T-helper 17 cell (primary cell): Measurements from ENCODE around the gene TRIM24. TPM values are rescaled to one million over a fixed set of nuclear protein-coding genes. Genes with fewer than 3 reads are reported as not detected.
"Not testable (repeated sequence)": the region's sequence is repeated elsewhere in the genome, so short reads cannot be mapped to it uniquely, and the experiment has no call there.

ENCODE experiments used
- ATAC-seq: fragments of 150-1000 bp; cut with Tn5 transposase; 2 replicates; pipeline ENCODE4 v1.10.0; 2021; ENCODE audit warnings: mild to moderate bottlenecking, moderate library complexity
- DNase-seq, 3 donors: peaks; one replicate each; pipeline versions ENCODE4 v3.0.0 to v3.0.0-alpha.2; 2020 to 2021
- H3K9me3 ChIP-seq: one replicate; pipeline ENCODE4 v1.7.0; 2013; ENCODE audit warnings: low read length, mild to moderate bottlenecking; ENCODE audit not compliant: control insufficient read depth, poor library complexity, severe bottlenecking
- H3K27ac Mint-ChIP-seq: one replicate; pipeline ENCODE4 v1.8.0; 2022; ENCODE audit warnings: mild to moderate bottlenecking, moderate library complexity, mixed read lengths
- H3K27me3 Mint-ChIP-seq: one replicate; pipeline ENCODE4 v1.8.0; 2022; ENCODE audit warnings: mixed read lengths
- H3K36me3 Mint-ChIP-seq: one replicate; pipeline ENCODE4 v1.8.0; 2022; ENCODE audit warnings: low read depth, mixed read lengths
- H3K4me1 Mint-ChIP-seq: one replicate; pipeline ENCODE4 v1.8.0; 2022; ENCODE audit warnings: mild to moderate bottlenecking, mixed read lengths
- H3K4me3 Mint-ChIP-seq: one replicate; pipeline ENCODE4 v1.8.0; 2022; ENCODE audit warnings: mild to moderate bottlenecking, moderate library complexity, mixed read lengths
- total RNA-seq, 4 donors: library from RNA in 2 of 4; stranded (reverse) in 2 of 4; gene quantifications; one replicate each; pipeline ENCODE4 v1.2.3 and lab custom pipeline; 2022 to 2026

Gene TRIM24
- total RNA-seq, 2 donors from 2014 or later = 14.3 to 16.6 TPM

GRCh38 chr7:138470391-138471157 lies 10.5 kb downstream of the TRIM24 start:
- H3K4me1 Mint-ChIP-seq = peaks cover 30% of the 10 kb centered on the region

GRCh38 chr7:138472292-138473079 lies 12.4 kb downstream of the TRIM24 start:
- H3K9me3 ChIP-seq = no peaks in the 10 kb centered on the region
- H3K36me3 Mint-ChIP-seq = peaks cover 3% of the 10 kb centered on the region
- H3K4me3 Mint-ChIP-seq = no peak overlapping the region
- DNase-seq = no peak
- no peak for ATAC-seq
- H3K27me3 Mint-ChIP-seq = no peaks in the 10 kb centered on the region
- peak overlapping the region; percentile 51 for H3K27ac Mint-ChIP-seq
- H3K4me1 Mint-ChIP-seq = peaks cover 35% of the 10 kb centered on the region

More at GRCh38 chr7:138470391-138471157, 10.5 kb downstream of the TRIM24 start:
- ATAC-seq (no peak), DNase-seq (no peak)
- Mint-ChIP-seq H3K27ac (no peak overlapping the region), H3K36me3 (peaks cover 3% of the 10 kb centered on the region), H3K27me3 (no peaks in the 10 kb centered on the region), H3K4me3 (no peak overlapping the region)
- no peaks in the 10 kb centered on the region for H3K9me3 ChIP-seq

- H3K4me1 Mint-ChIP-seq = peaks cover 40% of the 10 kb centered on the region
- DNase-seq (no peak), ATAC-seq (no peak)
- peak overlapping the region; percentile 59 for H3K27ac Mint-ChIP-seq
- no peaks in the 10 kb centered on the region for H3K27me3 Mint-ChIP-seq
- no peaks in the 10 kb centered on the region for H3K9me3 ChIP-seq
- H3K4me3 Mint-ChIP-seq = no peak overlapping the region
- no peaks in the 10 kb centered on the region for H3K36me3 Mint-ChIP-seq
Observed at GRCh38 chr7:138475377-138475776, 15.3 kb downstream of the TRIM24 start.

- H3K27me3 Mint-ChIP-seq = no peaks in the 10 kb centered on the region
- ATAC-seq (no peak), DNase-seq (no peak)
- no peak overlapping the region for H3K27ac Mint-ChIP-seq
- no peaks in the 10 kb centered on the region for H3K36me3 Mint-ChIP-seq
- H3K4me1 Mint-ChIP-seq = peaks cover 46% of the 10 kb centered on the region
- peak overlapping the region; percentile 21 for H3K4me3 Mint-ChIP-seq
- H3K9me3 ChIP-seq = no peaks in the 10 kb centered on the region
Observed at GRCh38 chr7:138477081-138477578, 17.1 kb downstream of the TRIM24 start.

- ATAC-seq = no peak
- H3K36me3 Mint-ChIP-seq = no peaks in the 10 kb centered on the region
- H3K27ac Mint-ChIP-seq = no peak overlapping the region
- H3K4me3 Mint-ChIP-seq = no peak overlapping the region
- DNase-seq = no peak
- peaks cover 42% of the 10 kb centered on the region for H3K4me1 Mint-ChIP-seq
- H3K27me3 Mint-ChIP-seq = no peaks in the 10 kb centered on the region
- no peaks in the 10 kb centered on the region for H3K9me3 ChIP-seq
Observed at GRCh38 chr7:138477581-138477980, 17.5 kb downstream of the TRIM24 start.

GRCh38 chr7:138478499-138478908 lies 18.4 kb downstream of the TRIM24 start:
- H3K36me3 Mint-ChIP-seq = no peaks in the 10 kb centered on the region
- no peaks in the 10 kb centered on the region for H3K9me3 ChIP-seq
- H3K4me3 Mint-ChIP-seq = no peak overlapping the region
- H3K27ac Mint-ChIP-seq = no peak overlapping the region
- H3K4me1 Mint-ChIP-seq = peaks cover 47% of the 10 kb centered on the region
- DNase-seq (no peak), ATAC-seq (no peak)
- H3K27me3 Mint-ChIP-seq = no peaks in the 10 kb centered on the region

GRCh38 chr7:138480527-138480926 lies 20.5 kb downstream of the TRIM24 start:
- Mint-ChIP-seq H3K4me3 (no peak overlapping the region), H3K27ac (peak overlapping the region; percentile 3), H3K27me3 (no peaks in the 10 kb centered on the region), H3K36me3 (no peaks in the 10 kb centered on the region), H3K4me1 (peaks cover 40% of the 10 kb centered on the region)
- no peaks in the 10 kb centered on the region for H3K9me3 ChIP-seq
- DNase-seq = no peak
- ATAC-seq = no peak

- Mint-ChIP-seq H3K4me3 (peak overlapping the region; percentile 70), H3K27me3 (no peaks in the 10 kb centered on the region), H3K36me3 (no peaks in the 10 kb centered on the region), H3K27ac (no peak overlapping the region), H3K4me1 (peaks cover 38% of the 10 kb centered on the region)
- ATAC-seq (no peak), DNase-seq (no peak)
- H3K9me3 ChIP-seq = no peaks in the 10 kb centered on the region
Observed at GRCh38 chr7:138481447-138482380, 21.7 kb downstream of the TRIM24 start.

- Mint-ChIP-seq H3K4me3 (no peak overlapping the region), H3K36me3 (no peaks in the 10 kb centered on the region), H3K4me1 (peaks cover 28% of the 10 kb centered on the region), H3K27ac (no peak overlapping the region), H3K27me3 (no peaks in the 10 kb centered on the region)
- DNase-seq (no peak), ATAC-seq (no peak)
- H3K9me3 ChIP-seq = no peaks in the 10 kb centered on the region
Observed at GRCh38 chr7:138483531-138483930, 23.5 kb downstream of the TRIM24 start.

GRCh38 chr7:138485508-138485907 lies 25.4 kb downstream of the TRIM24 start:
- not testable (repeated sequence) for DNase-seq, ATAC-seq, H3K9me3 ChIP-seq, H3K27ac Mint-ChIP-seq, H3K27me3 Mint-ChIP-seq, H3K36me3 Mint-ChIP-seq, H3K4me3 Mint-ChIP-seq
- peaks cover 19% of the 10 kb centered on the region for H3K4me1 Mint-ChIP-seq

GRCh38 chr7:138489139-138489538 lies 29.1 kb downstream of the TRIM24 start:
- not testable (repeated sequence) for H3K27me3 Mint-ChIP-seq, H3K9me3 ChIP-seq, H3K4me3 Mint-ChIP-seq, H3K36me3 Mint-ChIP-seq, ATAC-seq, DNase-seq, H3K27ac Mint-ChIP-seq
- H3K4me1 Mint-ChIP-seq = peaks cover 11% of the 10 kb centered on the region

GRCh38 chr7:138491612-138492386 lies 31.7 kb downstream of the TRIM24 start:
- H3K27me3 Mint-ChIP-seq = no peaks in the 10 kb centered on the region
- ATAC-seq (no peak), DNase-seq (no peak)
- H3K27ac Mint-ChIP-seq = no peak overlapping the region
- no peak overlapping the region for H3K4me3 Mint-ChIP-seq
- H3K36me3 Mint-ChIP-seq = no peaks in the 10 kb centered on the region
- no peaks in the 10 kb centered on the region for H3K9me3 ChIP-seq
- H3K4me1 Mint-ChIP-seq = peaks cover 18% of the 10 kb centered on the region
